K562 treated with DMSO at 1 percent for 4 hours (cell line): ENCODE measurements around the gene FATE1. TPM values are rescaled to one million over a fixed set of nuclear protein-coding genes. Genes with fewer than 3 reads are reported as not detected.

ENCODE experiments used
- total RNA-seq: library from RNA; unstranded; fragments of 300-600 nt; gene quantifications from 2 replicates; pipeline ENCODE4 v1.2.3, GENCODE V29; 2022; ENCODE audit not compliant: insufficient read depth

The FATE1 gene, protein sequence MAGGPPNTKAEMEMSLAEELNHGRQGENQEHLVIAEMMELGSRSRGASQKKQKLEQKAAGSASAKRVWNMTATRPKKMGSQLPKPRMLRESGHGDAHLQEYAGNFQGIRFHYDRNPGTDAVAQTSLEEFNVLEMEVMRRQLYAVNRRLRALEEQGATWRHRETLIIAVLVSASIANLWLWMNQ
- total RNA-seq = not detected in 2 replicates

GRCh38 chrX:151715752-151716151 is at the start of gene FATE1:
Gene FATE1, plus strand, starts transcription at chrX:151716035. Its CDS starts 85 bp downstream, at chrX:151716120.

GRCh38 chrX:151694661-151695582 is 20.9 kb upstream of the FATE1 start, which contains the start of gene PRRG3:
Gene PRRG3, plus strand, starts transcription at chrX:151695458. Its CDS starts 3,357 bp downstream, at chrX:151698815.

GRCh38 chrX:151734446-151734845 is 18.6 kb downstream of the FATE1 start, which contains the start of gene CNGA2:
Gene CNGA2, plus strand, starts transcription at chrX:151734746. Its CDS starts 3,738 bp downstream, at chrX:151738484.

Other genes starting within 250 kb of the FATE1 start
- 7.0 and 10.4 TPM in 2 replicates for gene PASD1, start 152.4 kb upstream of the FATE1 start, total RNA-seq
- gene PRRG3, start 20.6 kb upstream of the FATE1 start, total RNA-seq = not detected in 2 replicates
- gene CNGA2, start 18.7 kb downstream of the FATE1 start, total RNA-seq = not detected in 2 replicates
- 3.7 and 4.8 TPM in 2 replicates for gene MAGEA4, start 196.9 kb downstream of the FATE1 start, total RNA-seq